Kidney tubule cell (primary cell): ENCODE measurements around the gene CHD2.
A peak's percentile ranks its signal among the peaks of the same experiment; 100 is the strongest.

Experiments
- DNase-seq: peaks from one replicate; pipeline ENCODE4 v3.0.0-alpha.2; 2018; ENCODE audit warnings: low spot score

The CHD2 gene

DNA sequence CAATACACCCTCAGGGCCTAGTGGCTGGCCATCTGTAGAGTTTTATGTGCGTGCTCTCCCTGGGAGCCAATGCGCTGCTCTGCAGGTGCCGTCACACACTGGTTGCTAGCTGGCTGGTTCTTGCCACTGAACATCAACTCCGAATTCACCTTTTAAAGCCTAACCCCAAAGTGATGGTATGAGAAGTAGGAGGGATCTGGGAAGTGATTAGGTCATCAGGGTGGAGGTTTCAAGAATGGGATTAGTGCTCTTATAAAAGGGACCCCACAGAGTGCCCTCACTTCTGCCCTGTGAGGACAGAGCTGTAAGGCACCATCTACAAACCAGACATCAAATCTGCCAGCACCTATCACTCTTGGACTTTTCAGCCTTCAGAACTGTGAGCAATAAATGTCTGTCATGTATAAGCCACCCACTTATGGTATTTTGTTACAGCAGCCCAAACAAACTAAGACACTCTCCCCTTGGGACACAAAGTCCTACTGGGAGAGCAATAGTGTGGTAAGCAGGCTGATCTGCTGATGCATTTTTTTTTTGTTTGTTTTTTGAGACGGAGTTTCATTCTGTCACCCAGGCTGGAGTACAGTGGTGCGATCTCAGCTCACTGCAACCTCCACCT, 168.6 kb downstream of the CHD2 start:
- DNase-seq, result no peak

- no peak for DNase-seq
Observed at GRCh38 chr15:93070132-93070531, 170.0 kb downstream of the CHD2 start.

DNA sequence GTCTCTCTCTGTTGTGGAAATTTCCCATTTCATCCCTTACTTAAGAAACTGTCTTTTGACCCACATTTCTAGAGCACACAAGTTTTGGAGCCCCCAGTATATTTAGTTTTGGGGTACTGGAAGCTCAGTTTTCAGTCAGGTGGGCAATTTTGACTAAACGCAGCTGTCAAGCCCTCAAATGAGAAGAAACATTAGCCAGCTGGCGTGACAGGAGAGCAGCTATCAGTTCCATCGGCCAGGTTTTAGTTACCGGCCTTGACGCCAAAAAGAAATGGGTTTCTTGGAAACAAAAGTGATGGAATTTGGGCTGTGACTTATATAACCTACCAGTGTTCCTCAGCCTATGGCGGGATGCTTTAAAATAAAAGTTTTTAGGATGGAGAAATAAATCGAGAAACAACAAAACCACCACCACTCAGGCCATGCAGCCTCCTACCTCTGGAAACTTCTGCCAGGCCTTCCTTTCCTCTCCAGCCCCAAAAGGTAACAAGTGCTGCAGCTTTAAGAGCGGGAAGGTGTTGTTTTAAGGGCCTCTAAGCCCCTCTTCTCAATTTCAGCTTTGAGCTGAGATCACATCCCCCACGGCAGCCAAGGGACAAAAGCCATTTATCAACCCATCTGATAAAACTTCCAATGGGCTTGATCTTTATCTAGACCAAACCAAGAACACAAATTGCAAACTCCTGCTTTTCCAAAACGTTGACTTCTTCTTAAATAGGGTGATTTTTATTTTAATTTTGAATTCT, 170.6 kb downstream of the CHD2 start:
- DNase-seq, result no peak

- DNase-seq, result no peak
Observed at GRCh38 chr15:93071469-93071936, 171.4 kb downstream of the CHD2 start.

GRCh38 chr15:93072011-93072410, 171.9 kb downstream of the CHD2 start:
- no peak for DNase-seq

DNA sequence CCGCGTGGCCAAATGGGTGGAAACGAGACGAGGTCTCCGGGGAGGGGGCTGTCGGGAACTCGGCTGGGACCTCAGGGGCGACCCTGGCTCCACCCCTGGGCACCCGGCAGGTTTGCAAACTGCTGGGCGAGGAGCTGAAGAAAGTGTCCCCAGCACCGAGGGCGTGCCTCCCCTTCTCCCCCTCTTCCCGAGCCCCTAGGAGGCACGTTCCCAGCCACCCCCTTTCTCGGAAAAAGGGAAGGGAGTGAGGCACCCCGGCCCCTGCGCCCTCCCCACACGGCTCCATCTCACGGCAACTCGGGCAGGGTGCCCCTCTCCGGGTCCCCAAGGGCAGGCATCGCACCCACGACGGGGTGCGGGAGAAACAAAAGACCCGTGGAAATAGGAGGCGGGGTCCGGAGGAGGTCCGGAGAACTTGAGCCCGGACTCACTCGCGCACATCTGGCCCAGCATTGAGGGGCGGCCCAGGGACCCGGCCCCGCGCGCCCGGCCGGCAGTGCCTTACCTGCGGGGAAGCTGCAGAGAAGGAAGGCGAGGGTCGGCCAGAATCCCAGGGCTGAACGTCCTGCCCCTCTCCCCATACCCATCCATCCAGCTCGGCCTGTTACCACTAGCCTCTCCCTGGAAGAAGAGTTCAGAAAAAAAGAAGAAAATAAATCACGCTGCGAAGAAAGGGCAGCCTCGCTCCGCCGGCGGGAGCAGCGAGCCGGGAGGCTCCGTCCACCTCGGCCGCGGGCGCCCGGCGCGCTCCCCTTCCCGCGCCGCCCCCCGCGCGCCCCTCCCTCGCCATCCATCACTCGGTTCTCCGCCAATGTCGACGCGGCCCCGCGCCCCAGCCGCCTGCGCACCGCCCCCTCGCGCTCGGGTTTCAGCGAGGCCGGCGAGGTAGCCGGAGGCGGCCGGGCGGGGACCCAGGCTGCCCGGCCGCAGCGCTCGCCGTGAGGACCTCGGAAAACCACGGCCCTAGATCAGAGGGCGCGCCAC, 172.6 kb downstream of the CHD2 start:
- DNase-seq, result peak; percentile 35

DNA sequence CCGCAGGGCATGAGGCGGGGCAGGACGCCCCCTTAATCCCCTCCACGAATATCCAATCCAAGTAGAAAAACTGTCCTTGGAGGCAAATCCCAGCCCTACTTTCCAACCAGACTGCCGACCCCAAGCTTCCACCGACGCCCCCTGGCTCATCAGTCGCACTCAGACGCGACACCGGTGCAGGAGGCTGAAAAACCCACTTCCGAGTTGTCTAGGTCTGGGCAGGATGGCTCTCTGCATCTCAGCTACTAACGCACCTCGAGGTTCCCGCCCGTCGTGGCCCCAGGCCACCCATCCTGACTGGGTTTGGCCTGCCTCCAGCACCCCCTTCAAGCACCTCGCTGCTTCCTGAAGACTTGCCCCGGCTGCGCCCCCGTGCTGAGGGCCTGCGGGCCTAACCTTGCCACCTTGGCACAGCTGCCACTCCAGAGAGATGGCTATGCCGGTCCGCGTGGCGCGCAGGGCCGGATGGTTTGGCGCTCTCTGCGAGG, 173.4 kb downstream of the CHD2 start:
- DNase-seq, result no peak

GRCh38 chr15:93074599-93074998, 174.5 kb downstream of the CHD2 start:
- DNase-seq, result no peak

DNA sequence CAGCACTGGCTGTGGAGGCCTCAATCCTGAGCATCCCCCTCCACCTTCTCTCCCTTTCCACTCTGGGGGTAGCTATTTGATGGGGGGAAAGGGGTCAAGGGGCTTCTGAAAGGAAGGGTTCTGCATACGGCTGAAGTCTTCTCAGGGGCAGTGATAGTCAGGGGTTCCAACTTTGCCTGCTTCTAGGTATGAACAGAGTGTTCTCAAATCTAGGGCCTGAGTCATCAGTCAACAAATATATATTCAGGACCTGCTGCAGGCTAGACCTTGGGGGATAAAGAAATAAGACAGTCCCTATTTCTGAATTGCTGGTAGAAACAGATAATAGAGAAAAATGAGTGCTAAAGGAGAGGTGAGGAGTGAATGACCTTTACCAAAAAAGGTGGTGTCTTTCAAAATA, 176.1 kb downstream of the CHD2 start:
- DNase-seq, result no peak

DNA sequence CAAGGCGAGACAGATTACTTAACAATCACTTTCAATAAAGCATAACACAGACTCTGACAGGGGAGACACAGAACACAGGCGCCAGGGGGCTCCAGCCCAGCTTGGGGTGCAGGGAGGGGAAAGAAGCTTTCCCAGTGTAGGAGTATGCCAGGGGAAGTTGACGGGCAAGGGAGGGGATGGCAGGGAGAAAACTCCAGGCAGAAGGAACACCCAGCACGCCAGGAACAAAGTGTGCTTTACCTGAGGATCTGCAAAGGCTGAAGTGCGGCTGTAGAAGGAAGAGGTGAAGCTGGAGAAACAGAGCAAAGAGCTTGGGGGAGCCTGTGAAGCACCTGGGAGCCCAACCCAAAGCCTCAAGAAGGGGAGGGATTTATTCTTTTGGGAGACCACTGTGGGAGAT, 176.8 kb downstream of the CHD2 start:
- no peak for DNase-seq
